Nephron (organoid): ENCODE measurements around the gene GARIN5B.

Experiments used
- H3K27ac Mint-ChIP-seq, 3 experiments: 2 replicates each; pipeline ENCODE4 v1.8.0; 2020; ENCODE audit warnings: mixed read lengths in 3 of 3, mild to moderate bottlenecking in 2 of 3, moderate library complexity in 1 of 3
- H3K27me3 Mint-ChIP-seq: 2 replicates; pipeline ENCODE4 v1.8.0; 2021; ENCODE audit warnings: low read depth, mild to moderate bottlenecking, moderate library complexity, mixed read lengths
- H3K36me3 Mint-ChIP-seq: 2 replicates; pipeline ENCODE4 v1.8.0; 2020; ENCODE audit warnings: low read depth, mixed read lengths
- H3K4me1 Mint-ChIP-seq: 2 replicates; pipeline ENCODE4 v1.8.0; 2020; ENCODE audit warnings: mixed read lengths
- H3K4me3 Mint-ChIP-seq, 3 experiments: 2 replicates each; pipeline ENCODE4 v1.8.0; 2020; ENCODE audit warnings: mild to moderate bottlenecking in 3 of 3, mixed read lengths in 3 of 3, moderate library complexity in 2 of 3
- H3K9me3 Mint-ChIP-seq: 2 replicates; pipeline ENCODE4 v1.8.0; 2020; ENCODE audit warnings: mixed read lengths
- TF ChIP-seq, protein P1 (sequence below), 3 experiments: fragments of 200-600 bp; sonication (generic); IDR thresholded peaks; one replicate each; pipeline ENCODE4 v1.5.0; 2021; ENCODE audit warnings: antibody characterized with exemption in 3 of 3; ENCODE audit not compliant: unreplicated experiment in 3 of 3

GARIN5B gene

DNA sequence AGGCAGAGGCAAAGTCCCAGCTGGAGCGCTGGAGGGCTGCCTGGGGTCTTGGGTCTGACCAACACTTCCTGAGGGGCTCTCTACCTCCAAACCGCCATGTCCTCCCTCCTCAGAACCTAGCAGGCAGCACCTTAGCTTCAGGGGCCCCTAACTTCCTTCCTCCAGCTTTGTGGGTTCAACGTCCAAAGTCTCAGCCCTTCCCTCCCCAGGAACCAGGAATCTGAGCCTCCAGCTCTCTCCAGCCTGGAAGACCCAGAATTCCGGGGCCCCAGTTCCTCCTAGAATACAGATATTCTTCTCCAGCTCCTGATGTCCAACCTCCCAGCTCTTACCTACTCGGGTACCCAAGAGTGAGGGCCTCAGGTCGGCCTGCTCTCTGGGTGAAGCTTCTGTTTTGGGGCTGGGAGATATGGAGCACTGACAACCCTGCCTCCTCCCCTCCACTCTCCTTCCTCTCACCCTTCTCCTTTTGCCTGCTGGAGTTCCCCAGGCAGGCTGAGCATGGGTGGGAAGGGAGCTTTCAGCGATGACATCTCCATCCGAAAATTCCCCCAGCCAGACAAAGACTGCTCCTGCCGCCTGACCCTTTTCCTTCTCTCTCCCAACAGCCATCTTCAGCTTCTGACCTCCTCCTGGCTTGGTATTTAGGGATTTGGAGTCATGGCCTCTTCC is 41.5 kb downstream of the GARIN5B start:
- Mint-ChIP-seq H3K4me3 (peak overlapping the region in 1 of 3 experiments; percentile 17), H3K9me3 (no peaks in the 10 kb centered on the region), H3K4me1 (no peaks in the 10 kb centered on the region)

DNA sequence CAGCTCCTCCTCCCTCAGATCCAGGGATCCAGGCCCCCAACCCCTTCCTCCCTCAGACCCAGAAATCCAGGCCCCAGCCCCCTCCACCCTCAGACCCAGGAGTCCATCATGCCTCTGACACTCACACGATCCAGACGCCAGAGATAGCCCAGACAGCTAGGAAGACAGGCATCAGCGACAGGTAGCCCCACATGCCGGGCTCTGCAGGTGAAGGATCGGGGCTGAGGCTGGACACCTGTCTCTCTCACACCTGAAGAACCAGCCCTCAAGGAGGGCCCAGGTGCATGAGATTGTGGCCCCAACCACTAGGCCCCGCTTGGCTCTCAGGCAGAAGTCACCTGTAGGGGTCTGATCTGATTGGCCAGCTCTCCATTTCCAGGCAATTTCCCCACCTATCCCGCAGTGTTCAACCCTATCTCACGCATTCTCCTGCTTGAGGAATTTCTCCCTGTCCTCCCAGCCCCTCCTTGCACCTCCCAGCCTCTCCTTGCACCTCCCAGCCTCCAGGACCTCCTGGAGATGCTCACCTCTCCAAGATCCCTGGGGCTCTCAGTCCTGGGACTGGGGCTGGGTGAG is 42.1 kb downstream of the GARIN5B start:
- Mint-ChIP-seq H3K27me3 (peaks cover 17% of the 10 kb centered on the region), H3K36me3 (no peaks in the 10 kb centered on the region), H3K9me3 (no peaks in the 10 kb centered on the region), H3K4me1 (no peaks in the 10 kb centered on the region), H3K4me3 (no peak overlapping the region), H3K27ac (no peak overlapping the region)
- TF ChIP-seq, protein P1, sequence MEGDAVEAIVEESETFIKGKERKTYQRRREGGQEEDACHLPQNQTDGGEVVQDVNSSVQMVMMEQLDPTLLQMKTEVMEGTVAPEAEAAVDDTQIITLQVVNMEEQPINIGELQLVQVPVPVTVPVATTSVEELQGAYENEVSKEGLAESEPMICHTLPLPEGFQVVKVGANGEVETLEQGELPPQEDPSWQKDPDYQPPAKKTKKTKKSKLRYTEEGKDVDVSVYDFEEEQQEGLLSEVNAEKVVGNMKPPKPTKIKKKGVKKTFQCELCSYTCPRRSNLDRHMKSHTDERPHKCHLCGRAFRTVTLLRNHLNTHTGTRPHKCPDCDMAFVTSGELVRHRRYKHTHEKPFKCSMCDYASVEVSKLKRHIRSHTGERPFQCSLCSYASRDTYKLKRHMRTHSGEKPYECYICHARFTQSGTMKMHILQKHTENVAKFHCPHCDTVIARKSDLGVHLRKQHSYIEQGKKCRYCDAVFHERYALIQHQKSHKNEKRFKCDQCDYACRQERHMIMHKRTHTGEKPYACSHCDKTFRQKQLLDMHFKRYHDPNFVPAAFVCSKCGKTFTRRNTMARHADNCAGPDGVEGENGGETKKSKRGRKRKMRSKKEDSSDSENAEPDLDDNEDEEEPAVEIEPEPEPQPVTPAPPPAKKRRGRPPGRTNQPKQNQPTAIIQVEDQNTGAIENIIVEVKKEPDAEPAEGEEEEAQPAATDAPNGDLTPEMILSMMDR (IDR thresholded peaks at IDR 0.05; ENCODE audit: unreplicated experiment in 3 of 3) = no peak

More for the DNA sequence above, 41.5 kb downstream of the GARIN5B start:
- Mint-ChIP-seq H3K36me3 (no peaks in the 10 kb centered on the region), H3K27me3 (peaks cover 17% of the 10 kb centered on the region), H3K27ac (no peak overlapping the region)
- TF ChIP-seq, protein P1 (IDR thresholded peaks at IDR 0.05; ENCODE audit: unreplicated experiment in 3 of 3) = no peak

DNA sequence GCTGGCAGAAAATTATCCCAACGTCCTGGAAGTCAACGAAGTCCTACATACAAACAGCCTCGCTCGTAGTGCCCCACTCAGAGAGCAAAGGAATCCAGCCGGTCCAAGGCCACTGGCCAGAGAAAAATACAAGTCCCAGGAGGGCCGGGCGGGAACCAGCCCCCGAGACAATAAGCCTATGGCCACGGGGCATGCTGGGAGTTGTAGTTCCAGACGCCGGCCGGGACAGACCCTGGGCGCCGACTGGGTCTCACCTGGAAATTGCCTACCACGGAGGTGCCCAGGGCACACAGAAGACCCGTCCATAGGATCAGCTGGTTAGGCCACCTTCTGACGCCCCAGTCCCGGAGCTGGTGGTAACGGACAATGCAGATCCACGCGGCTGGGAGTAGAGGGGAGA is 43.3 kb downstream of the GARIN5B start:
- Mint-ChIP-seq H3K4me1 (no peaks in the 10 kb centered on the region), H3K4me3 (peak overlapping the region; percentile 61 to 80 (median 75)), H3K27me3 (peaks cover 14% of the 10 kb centered on the region), H3K36me3 (no peaks in the 10 kb centered on the region), H3K27ac (peak overlapping the region in 1 of 3 experiments; percentile 49), H3K9me3 (no peaks in the 10 kb centered on the region)
- TF ChIP-seq, protein P1 (IDR thresholded peaks at IDR 0.05; ENCODE audit: unreplicated experiment in 3 of 3) = no peak

DNA sequence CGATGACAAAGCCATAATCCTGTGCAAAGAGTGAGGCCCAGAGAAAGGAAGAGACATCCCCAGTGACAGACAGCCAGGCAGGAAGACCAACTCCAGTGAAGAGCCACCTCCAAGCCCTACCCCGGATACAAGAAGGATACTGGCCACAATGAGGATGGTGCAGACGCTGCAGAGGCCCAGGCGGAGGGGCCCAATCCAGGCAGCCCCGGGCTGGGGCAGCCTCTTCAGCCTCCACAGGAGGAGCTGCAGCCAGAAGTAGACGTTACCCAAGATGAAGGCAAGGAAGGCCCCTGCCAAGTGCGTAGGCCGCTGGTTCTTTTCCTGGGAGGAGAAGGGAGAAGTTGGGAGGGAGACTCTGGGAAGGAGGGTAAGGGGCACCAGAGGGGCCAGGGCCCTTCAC is 46.4 kb downstream of the GARIN5B start:
- Mint-ChIP-seq H3K4me1 (peaks cover 10% of the 10 kb centered on the region), H3K27ac (no peak overlapping the region), H3K36me3 (peaks cover 7% of the 10 kb centered on the region), H3K9me3 (no peaks in the 10 kb centered on the region), H3K27me3 (peaks cover 6% of the 10 kb centered on the region), H3K4me3 (no peak overlapping the region)
- TF ChIP-seq, protein P1 (IDR thresholded peaks at IDR 0.05; ENCODE audit: unreplicated experiment in 3 of 3) = no peak

DNA sequence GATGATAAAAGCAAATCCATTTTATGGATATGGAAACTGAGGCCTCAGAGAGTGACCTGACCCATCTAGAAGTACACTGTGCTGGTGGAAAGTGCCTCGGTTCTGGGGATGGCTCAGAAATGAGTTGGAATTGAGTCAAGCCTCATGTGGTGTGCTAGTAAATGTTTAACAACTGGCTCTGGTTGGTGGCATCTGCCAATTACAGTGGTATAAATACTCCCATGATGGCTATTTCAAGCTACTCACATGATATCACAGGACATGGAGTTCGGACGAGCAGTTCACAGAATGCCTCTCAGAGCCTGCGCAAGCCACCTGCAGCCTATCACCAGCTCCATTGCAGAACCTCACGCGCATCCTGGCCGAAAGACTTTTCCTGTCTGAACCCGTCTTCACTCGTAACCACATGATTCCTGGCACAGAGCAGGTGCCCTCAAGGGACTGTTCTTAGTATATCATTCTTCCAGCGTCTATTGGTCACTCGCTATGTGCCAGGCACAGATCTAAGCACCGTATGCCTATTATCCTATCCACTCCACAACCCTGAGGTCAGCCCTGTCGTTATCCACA is 47.0 kb downstream of the GARIN5B start:
- Mint-ChIP-seq H3K4me3 (no peak overlapping the region), H3K9me3 (no peaks in the 10 kb centered on the region), H3K27ac (no peak overlapping the region), H3K4me1 (peaks cover 10% of the 10 kb centered on the region), H3K27me3 (peaks cover 6% of the 10 kb centered on the region), H3K36me3 (peaks cover 7% of the 10 kb centered on the region)
- TF ChIP-seq, protein P1 (IDR thresholded peaks at IDR 0.05; ENCODE audit: unreplicated experiment in 3 of 3) = no peak
